ENCODE data around the gene LRP1B.

GRCh38 chr2:140589273-140589672, 1541.5 kb downstream of the LRP1B start:
- TF ChIP-seq CTCF (IDR thresholded peaks at IDR 0.05 in 4 of 5, conservative IDR thresholded peaks at IDR 0.05 in 1 of 5) (no peak), POLR2A (IDR thresholded peaks at IDR 0.05) (no peak)
